Cardiac muscle cell (in vitro differentiated cells and primary cell): ENCODE measurements around the gene PIWIL1. TPM values are rescaled to one million over a fixed set of nuclear protein-coding genes. Genes with fewer than 3 reads are reported as not detected.

Experiments
- DNase-seq, 2 donors: peaks; one replicate each; pipeline versions ENCODE4 v3.0.0 to v3.0.0-alpha.2; 2010 to 2017; ENCODE audit warnings: low read depth in 1 of 2, low spot score in 1 of 2
- H3K27ac ChIP-seq: fragments of 200-600 bp; sonication (generic); 2 replicates; pipeline ENCODE4 v1.5.1; 2016
- H3K27me3 ChIP-seq: fragments of 200-600 bp; sonication (generic); 2 replicates; pipeline ENCODE4 v1.6.0; 2016; ENCODE audit warnings: control low read depth
- H3K36me3 ChIP-seq: fragments of 200-600 bp; sonication (generic); 2 replicates; pipeline ENCODE4 v1.5.1; 2016; ENCODE audit warnings: control low read depth
- H3K4me1 ChIP-seq: fragments of 200-600 bp; sonication (generic); 2 replicates; pipeline ENCODE4 v1.8.1; 2017; ENCODE audit warnings: low read depth, mild to moderate bottlenecking, mixed run types
- H3K4me3 ChIP-seq: fragments of 200-600 bp; sonication (generic); 2 replicates; pipeline ENCODE4 v1.5.1; 2016; ENCODE audit warnings: mild to moderate bottlenecking
- H3K9me3 ChIP-seq: fragments of 200-600 bp; sonication (generic); 2 replicates; pipeline ENCODE4 v1.5.1; 2017; ENCODE audit warnings: low read depth, mild to moderate bottlenecking, control low read depth
- CTCF ChIP-seq: IDR thresholded peaks from 2 replicates; pipeline ENCODE4 v1.5.1; 2012; ENCODE audit warnings: low read depth, mild to moderate bottlenecking, low read length
- polyA plus RNA-seq: library from polyadenylated mRNA; unstranded; fragments of >200 nt; fragmentation: Nextera tagmentation; extraction: Ambion mirVana; gene quantifications from 2 replicates; pipeline ENCODE4 v1.2.1, GENCODE V29; 2016
- total RNA-seq: library from RNA; depleted of rRNA; stranded (reverse); fragments of >200 nt; gene quantifications from 2 replicates; pipeline ENCODE4 v1.2.3, GENCODE V29; 2016

Gene PIWIL1
- total and polyA plus RNA-seq, 2 experiments from 2014 or later = not detected

- H3K27me3 ChIP-seq = peaks cover 16% of the 10 kb centered on the region
- no peak for TF ChIP-seq CTCF
- H3K27ac ChIP-seq = no peak overlapping the region
- H3K9me3 ChIP-seq = no peaks in the 10 kb centered on the region
- no peaks in the 10 kb centered on the region for H3K4me1 ChIP-seq
- no peaks in the 10 kb centered on the region for H3K36me3 ChIP-seq
- H3K4me3 ChIP-seq = no peak overlapping the region
- no peak for DNase-seq
Observed at GRCh38 chr12:130354407-130354806, 16.7 kb downstream of the PIWIL1 start.

- H3K27ac ChIP-seq = no peak overlapping the region
- H3K4me3 ChIP-seq = no peak overlapping the region
- no peaks in the 10 kb centered on the region for H3K9me3 ChIP-seq
- H3K27me3 ChIP-seq = peaks cover 10% of the 10 kb centered on the region
- no peaks in the 10 kb centered on the region for H3K36me3 ChIP-seq
- H3K4me1 ChIP-seq = no peaks in the 10 kb centered on the region
- no peak for TF ChIP-seq CTCF
- no peak for DNase-seq
Observed at GRCh38 chr12:130356222-130356621, 18.5 kb downstream of the PIWIL1 start.

GRCh38 chr12:130357241-130357640 lies 19.6 kb downstream of the PIWIL1 start:
- TF ChIP-seq CTCF = no peak
- Histone ChIP-seq H3K27me3 (peaks cover 7% of the 10 kb centered on the region), H3K9me3 (no peaks in the 10 kb centered on the region), H3K4me1 (no peaks in the 10 kb centered on the region), H3K27ac (no peak overlapping the region), H3K36me3 (no peaks in the 10 kb centered on the region), H3K4me3 (no peak overlapping the region)
- no peak for DNase-seq

- no peak for DNase-seq
- Histone ChIP-seq H3K4me3 (no peak overlapping the region), H3K9me3 (no peaks in the 10 kb centered on the region), H3K27ac (no peak overlapping the region), H3K36me3 (no peaks in the 10 kb centered on the region), H3K4me1 (no peaks in the 10 kb centered on the region), H3K27me3 (peaks cover 5% of the 10 kb centered on the region)
- no peak for TF ChIP-seq CTCF
Observed at GRCh38 chr12:130357729-130358330, 20.1 kb downstream of the PIWIL1 start.

GRCh38 chr12:130362060-130362459 lies 24.4 kb downstream of the PIWIL1 start:
- no peaks in the 10 kb centered on the region for H3K27me3 ChIP-seq
- no peaks in the 10 kb centered on the region for H3K9me3 ChIP-seq
- TF ChIP-seq CTCF = no peak
- DNase-seq = no peak
- H3K4me3 ChIP-seq = no peak overlapping the region
- peaks cover 4% of the 10 kb centered on the region for H3K4me1 ChIP-seq
- no peak overlapping the region for H3K27ac ChIP-seq
- no peaks in the 10 kb centered on the region for H3K36me3 ChIP-seq
